Measurements from ENCODE around the gene CDH15.

CDH15 gene

DNA sequence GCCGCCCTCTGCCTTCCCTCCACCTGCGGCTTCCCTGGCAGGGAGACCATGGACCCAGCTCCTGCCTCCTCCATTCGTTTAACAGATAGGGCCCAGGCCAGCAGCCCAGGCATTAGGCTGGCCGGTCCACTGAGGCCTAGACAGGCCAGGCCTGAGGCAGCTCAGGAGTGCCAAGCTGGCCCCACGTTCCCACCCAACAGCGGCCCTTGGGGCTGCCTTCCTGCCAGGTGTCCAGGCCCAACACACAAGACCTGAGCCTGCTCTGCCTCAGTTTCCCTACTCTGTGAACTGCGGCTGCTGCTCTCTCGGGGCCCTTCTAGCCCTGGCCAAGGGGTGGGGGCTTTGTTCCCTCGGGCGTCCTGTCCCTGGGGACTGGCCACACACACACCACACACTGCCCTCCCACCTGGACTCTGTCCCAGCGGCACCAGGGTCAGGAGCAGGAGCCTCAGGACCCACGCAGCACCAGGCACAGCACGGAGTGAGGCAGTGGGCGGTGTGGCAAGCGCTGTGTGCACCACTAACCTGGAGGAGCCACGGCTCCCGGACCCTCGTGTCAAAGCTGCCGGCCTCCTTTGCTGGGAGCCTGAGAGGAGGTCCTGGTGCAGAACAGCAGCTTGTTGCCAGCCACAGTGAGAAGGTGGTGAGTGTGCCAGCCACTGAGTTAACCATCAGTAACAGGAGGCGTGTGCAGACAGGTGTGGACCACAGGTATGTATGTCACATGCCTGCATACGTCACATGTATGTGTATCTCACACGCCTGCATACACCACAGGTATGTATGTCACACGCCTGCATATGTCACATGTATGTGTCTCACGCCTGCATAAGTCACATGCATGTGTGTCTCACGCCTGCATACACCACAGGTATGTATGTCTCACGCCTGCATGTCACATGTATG, 14.6 kb upstream of the CDH15 start (continued):
- TF ChIP-seq, protein P1, sequence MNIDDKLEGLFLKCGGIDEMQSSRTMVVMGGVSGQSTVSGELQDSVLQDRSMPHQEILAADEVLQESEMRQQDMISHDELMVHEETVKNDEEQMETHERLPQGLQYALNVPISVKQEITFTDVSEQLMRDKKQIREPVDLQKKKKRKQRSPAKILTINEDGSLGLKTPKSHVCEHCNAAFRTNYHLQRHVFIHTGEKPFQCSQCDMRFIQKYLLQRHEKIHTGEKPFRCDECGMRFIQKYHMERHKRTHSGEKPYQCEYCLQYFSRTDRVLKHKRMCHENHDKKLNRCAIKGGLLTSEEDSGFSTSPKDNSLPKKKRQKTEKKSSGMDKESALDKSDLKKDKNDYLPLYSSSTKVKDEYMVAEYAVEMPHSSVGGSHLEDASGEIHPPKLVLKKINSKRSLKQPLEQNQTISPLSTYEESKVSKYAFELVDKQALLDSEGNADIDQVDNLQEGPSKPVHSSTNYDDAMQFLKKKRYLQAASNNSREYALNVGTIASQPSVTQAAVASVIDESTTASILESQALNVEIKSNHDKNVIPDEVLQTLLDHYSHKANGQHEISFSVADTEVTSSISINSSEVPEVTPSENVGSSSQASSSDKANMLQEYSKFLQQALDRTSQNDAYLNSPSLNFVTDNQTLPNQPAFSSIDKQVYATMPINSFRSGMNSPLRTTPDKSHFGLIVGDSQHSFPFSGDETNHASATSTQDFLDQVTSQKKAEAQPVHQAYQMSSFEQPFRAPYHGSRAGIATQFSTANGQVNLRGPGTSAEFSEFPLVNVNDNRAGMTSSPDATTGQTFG (tag by site-specific recombination; IDR thresholded peaks at IDR 0.05; ENCODE audit: borderline replicate concordance): no peak
- TF ChIP-seq ZNF664 (tag by site-specific recombination; IDR thresholded peaks at IDR 0.05) (no peak), ZNF510 (tag by site-specific recombination; IDR thresholded peaks at IDR 0.05; ENCODE audit: insufficient replicate concordance) (no peak), ZFP3 (tag by site-specific recombination; IDR thresholded peaks at IDR 0.05; ENCODE audit: low read depth) (no peak), ZNF610 (tag by site-specific recombination; IDR thresholded peaks at IDR 0.05; ENCODE audit: borderline replicate concordance) (no peak), ZNF239 (tag by site-specific recombination; IDR thresholded peaks at IDR 0.05) (no peak), ZNF302 (tag by site-specific recombination; IDR thresholded peaks at IDR 0.05; ENCODE audit: low read depth) (no peak), ZEB2 (tag by site-specific recombination; IDR thresholded peaks at IDR 0.05) (no peak), ZBTB7A (tag by site-specific recombination; IDR thresholded peaks at IDR 0.05; ENCODE audit: low read depth) (no peak)
- TF ChIP-seq, protein P2, sequence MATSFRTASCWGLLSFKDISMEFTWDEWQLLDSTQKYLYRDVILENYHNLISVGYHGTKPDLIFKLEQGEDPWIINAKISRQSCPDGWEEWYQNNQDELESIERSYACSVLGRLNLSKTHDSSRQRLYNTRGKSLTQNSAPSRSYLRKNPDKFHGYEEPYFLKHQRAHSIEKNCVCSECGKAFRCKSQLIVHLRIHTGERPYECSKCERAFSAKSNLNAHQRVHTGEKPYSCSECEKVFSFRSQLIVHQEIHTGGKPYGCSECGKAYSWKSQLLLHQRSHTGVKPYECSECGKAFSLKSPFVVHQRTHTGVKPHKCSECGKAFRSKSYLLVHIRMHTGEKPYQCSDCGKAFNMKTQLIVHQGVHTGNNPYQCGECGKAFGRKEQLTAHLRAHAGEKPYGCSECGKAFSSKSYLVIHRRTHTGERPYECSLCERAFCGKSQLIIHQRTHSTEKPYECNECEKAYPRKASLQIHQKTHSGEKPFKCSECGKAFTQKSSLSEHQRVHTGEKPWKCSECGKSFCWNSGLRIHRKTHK (tag by site-specific recombination; IDR thresholded peaks at IDR 0.05): no peak
- TF ChIP-seq, protein P3, sequence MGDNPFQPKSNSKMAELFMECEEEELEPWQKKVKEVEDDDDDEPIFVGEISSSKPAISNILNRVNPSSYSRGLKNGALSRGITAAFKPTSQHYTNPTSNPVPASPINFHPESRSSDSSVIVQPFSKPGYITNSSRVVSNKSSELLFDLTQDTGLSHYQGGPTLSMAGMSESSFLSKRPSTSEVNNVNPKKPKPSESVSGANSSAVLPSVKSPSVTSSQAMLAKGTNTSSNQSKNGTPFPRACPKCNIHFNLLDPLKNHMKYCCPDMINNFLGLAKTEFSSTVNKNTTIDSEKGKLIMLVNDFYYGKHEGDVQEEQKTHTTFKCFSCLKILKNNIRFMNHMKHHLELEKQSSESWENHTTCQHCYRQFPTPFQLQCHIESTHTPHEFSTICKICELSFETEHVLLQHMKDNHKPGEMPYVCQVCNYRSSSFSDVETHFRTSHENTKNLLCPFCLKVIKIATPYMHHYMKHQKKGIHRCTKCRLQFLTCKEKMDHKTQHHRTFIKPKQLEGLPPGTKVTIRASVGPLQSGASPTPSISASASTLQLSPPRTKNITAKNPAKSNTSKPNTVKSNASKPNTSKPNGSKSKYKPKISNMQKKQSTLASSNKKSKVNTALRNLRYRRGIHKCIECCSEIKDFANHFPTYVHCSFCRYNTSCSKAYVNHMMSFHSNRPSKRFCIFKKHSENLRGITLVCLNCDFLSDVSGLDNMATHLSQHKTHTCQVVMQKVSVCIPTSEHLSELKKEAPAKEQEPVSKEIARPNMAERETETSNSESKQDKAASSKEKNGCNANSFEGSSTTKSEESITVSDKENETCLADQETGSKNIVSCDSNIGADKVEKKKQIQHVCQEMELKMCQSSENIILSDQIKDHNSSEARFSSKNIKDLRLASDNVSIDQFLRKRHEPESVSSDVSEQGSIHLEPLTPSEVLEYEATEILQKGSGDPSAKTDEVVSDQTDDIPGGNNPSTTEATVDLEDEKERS (tag by site-specific recombination; IDR thresholded peaks at IDR 0.05): no peak
- TF ChIP-seq, protein P4, sequence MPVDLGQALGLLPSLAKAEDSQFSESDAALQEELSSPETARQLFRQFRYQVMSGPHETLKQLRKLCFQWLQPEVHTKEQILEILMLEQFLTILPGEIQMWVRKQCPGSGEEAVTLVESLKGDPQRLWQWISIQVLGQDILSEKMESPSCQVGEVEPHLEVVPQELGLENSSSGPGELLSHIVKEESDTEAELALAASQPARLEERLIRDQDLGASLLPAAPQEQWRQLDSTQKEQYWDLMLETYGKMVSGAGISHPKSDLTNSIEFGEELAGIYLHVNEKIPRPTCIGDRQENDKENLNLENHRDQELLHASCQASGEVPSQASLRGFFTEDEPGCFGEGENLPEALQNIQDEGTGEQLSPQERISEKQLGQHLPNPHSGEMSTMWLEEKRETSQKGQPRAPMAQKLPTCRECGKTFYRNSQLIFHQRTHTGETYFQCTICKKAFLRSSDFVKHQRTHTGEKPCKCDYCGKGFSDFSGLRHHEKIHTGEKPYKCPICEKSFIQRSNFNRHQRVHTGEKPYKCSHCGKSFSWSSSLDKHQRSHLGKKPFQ (tag by site-specific recombination; IDR thresholded peaks at IDR 0.05): no peak

DNA sequence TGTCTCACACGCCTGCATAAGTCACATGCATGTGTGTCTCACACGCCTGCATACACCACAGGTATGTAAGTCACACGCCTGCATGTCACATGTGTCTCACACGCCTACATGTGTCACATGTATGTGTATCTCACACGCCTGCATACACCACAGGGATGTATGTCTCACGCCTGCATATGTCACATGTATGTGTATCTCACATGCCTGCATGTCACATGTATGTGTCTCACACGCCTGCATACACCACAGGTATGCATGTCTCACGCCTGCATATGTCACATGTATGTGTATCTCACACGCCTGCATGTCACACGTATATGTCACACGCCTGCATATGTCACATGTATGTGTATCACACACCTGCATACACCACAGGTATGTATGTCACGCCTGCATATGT, 13.8 kb upstream of the CDH15 start:
- Histone ChIP-seq H3K4me1 (ENCODE audit: control insufficient read depth, insufficient read depth, low read length) (no peaks in the 10 kb centered on the region), H3K9me3 (ENCODE audit: control insufficient read depth, insufficient read depth, low read depth, low read length) (no peaks in the 10 kb centered on the region), H3K4me3 (ENCODE audit: low read depth, low read length) (no peak overlapping the region), H3K36me3 (ENCODE audit: control insufficient read depth in 2 of 2, insufficient read depth in 1 of 2, low read length in 2 of 2) (no peaks in the 10 kb centered on the region), H3K27ac (ENCODE audit: extremely low read depth, low read depth, low read length) (no peak overlapping the region)
- TF ChIP-seq, protein P5, sequence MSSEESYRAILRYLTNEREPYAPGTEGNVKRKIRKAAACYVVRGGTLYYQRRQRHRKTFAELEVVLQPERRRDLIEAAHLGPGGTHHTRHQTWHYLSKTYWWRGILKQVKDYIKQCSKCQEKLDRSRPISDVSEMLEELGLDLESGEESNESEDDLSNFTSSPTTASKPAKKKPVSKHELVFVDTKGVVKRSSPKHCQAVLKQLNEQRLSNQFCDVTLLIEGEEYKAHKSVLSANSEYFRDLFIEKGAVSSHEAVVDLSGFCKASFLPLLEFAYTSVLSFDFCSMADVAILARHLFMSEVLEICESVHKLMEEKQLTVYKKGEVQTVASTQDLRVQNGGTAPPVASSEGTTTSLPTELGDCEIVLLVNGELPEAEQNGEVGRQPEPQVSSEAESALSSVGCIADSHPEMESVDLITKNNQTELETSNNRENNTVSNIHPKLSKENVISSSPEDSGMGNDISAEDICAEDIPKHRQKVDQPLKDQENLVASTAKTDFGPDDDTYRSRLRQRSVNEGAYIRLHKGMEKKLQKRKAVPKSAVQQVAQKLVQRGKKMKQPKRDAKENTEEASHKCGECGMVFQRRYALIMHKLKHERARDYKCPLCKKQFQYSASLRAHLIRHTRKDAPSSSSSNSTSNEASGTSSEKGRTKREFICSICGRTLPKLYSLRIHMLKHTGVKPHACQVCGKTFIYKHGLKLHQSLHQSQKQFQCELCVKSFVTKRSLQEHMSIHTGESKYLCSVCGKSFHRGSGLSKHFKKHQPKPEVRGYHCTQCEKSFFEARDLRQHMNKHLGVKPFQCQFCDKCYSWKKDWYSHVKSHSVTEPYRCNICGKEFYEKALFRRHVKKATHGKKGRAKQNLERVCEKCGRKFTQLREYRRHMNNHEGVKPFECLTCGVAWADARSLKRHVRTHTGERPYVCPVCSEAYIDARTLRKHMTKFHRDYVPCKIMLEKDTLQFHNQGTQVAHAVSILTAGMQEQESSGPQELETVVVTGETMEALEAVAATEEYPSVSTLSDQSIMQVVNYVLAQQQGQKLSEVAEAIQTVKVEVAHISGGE (tag by site-specific recombination; conservative IDR thresholded peaks at IDR 0.05; ENCODE audit: low read depth): no peak
- TF ChIP-seq ZNF37A (tag by site-specific recombination; IDR thresholded peaks at IDR 0.05): no peak
- no peak for TF ChIP-seq ZNF174 (tag by site-specific recombination; IDR thresholded peaks at IDR 0.05)
- TF ChIP-seq OSR2 (tag by site-specific recombination; IDR thresholded peaks at IDR 0.05): no peak
- no peak for TF ChIP-seq ZNF510 (tag by site-specific recombination; IDR thresholded peaks at IDR 0.05; ENCODE audit: insufficient replicate concordance)
- ChIA-PET POLR2A (no interaction called here), CTCF (no interaction called here)
